IMR-90 (cell line): ENCODE data around the gene SYTL3. TPM values are rescaled to one million over a fixed set of nuclear protein-coding genes. Genes with fewer than 3 reads are reported as not detected.

Source experiments
- ATAC-seq: fragments of 200-7000 bp; cut with Tn5 transposase; 2 replicates; pipeline ENCODE4 v1.9.1; 2020; ENCODE audit warnings: low read depth, mild to moderate bottlenecking, moderate library complexity
- Bru-seq: library from RNA; stranded (reverse); fragments of 400-500 nt; gene quantifications from one replicate; lab custom pipeline; 2021; lab: Mats Ljungman, UMichigan
- BruChase-seq, 2 experiments: library from RNA; stranded (reverse); fragments of 400-500 nt; gene quantifications; one replicate each; lab custom pipeline; 2021; lab: Mats Ljungman, UMichigan
- BruUV-seq: library from RNA; stranded (reverse); fragments of 400-500 nt; replicated peaks from 2 replicates; lab custom pipeline; 2021; lab: Mats Ljungman, UMichigan
- CTCF ChIA-PET: fragments of 300-600 bp; formaldehyde crosslinking; extraction: SDS; loops from one replicate; lab custom pipeline; 2021; ENCODE audit warnings: antibody characterized with exemption; lab: Yijun Ruan, JAX
- POLR2A ChIA-PET: fragments of 300-600 bp; sonication (Branson Sonifier 250); formaldehyde crosslinking; loops from one replicate; lab custom pipeline; 2022; ENCODE audit warnings: antibody characterized with exemption; ENCODE audit not compliant: unreplicated experiment; lab: Charles Lee
- DNase-seq: peaks from one replicate; pipeline ENCODE4 v3.0.0; 2013
- H2AFZ ChIP-seq: replicated peaks from 2 replicates; pipeline ENCODE3; 2013; ENCODE audit warnings: low read length, mild to moderate bottlenecking; ENCODE audit not compliant: poor library complexity
- H2AK5ac ChIP-seq: 2 replicates; pipeline ENCODE4 v1.6.1; 2013; ENCODE audit warnings: low read depth, low read length, inconsistent platforms
- H2AK9ac ChIP-seq: replicated peaks from 2 replicates; pipeline ENCODE3; 2013; ENCODE audit warnings: mild to moderate bottlenecking, low read depth, low read length, moderate library complexity; ENCODE audit not compliant: poor library complexity
- H2BK120ac ChIP-seq: 2 replicates; pipeline ENCODE4 v1.6.1; 2013; ENCODE audit warnings: low read depth, low read length, inconsistent platforms
- H2BK15ac ChIP-seq: 3 replicates; pipeline ENCODE4 v1.6.1; 2013; ENCODE audit warnings: low read depth, low read length, inconsistent platforms
- H2BK20ac ChIP-seq: 2 replicates; pipeline ENCODE4 v1.6.1; 2013; ENCODE audit warnings: low read depth, mild to moderate bottlenecking, inconsistent platforms, low read length, moderate library complexity
- H2BK5ac ChIP-seq: 2 replicates; pipeline ENCODE4 v1.6.1; 2013; ENCODE audit warnings: mild to moderate bottlenecking, low read depth, low read length, inconsistent platforms; ENCODE audit not compliant: poor library complexity, severe bottlenecking
- H3K14ac ChIP-seq: replicated peaks from 2 replicates; pipeline ENCODE4 v1.6.1; 2013; ENCODE audit warnings: low read depth, low read length, inconsistent platforms
- H3K18ac ChIP-seq: 2 replicates; pipeline ENCODE4 v1.6.1; 2013; ENCODE audit warnings: low read depth, low read length, control low read depth
- H3K23ac ChIP-seq: 2 replicates; pipeline ENCODE4 v1.6.1; 2013; ENCODE audit warnings: low read depth, low read length, inconsistent platforms
- H3K27ac ChIP-seq: 2 replicates; pipeline ENCODE4 v1.5.1; 2013; ENCODE audit warnings: mild to moderate bottlenecking, control low read depth, low read length; ENCODE audit not compliant: insufficient read depth
- H3K27me3 ChIP-seq: 2 replicates; pipeline ENCODE4 v1.6.1; 2013; ENCODE audit warnings: low read length; ENCODE audit not compliant: control insufficient read depth, insufficient read depth
- H3K36me3 ChIP-seq: 2 replicates; pipeline ENCODE4 v1.6.1; 2013; ENCODE audit warnings: low read length, mixed read lengths; ENCODE audit not compliant: control insufficient read depth, insufficient read depth
- H3K4ac ChIP-seq: 2 replicates; pipeline ENCODE4 v1.6.1; 2013; ENCODE audit warnings: low read depth, low read length, inconsistent platforms
- H3K4me1 ChIP-seq: 2 replicates; pipeline ENCODE4 v1.6.1; 2013; ENCODE audit warnings: low read length, mixed read lengths; ENCODE audit not compliant: control insufficient read depth, insufficient read depth
- H3K4me2 ChIP-seq: 2 replicates; pipeline ENCODE4 v1.6.1; 2013; ENCODE audit warnings: low read depth, mild to moderate bottlenecking, control low read depth, low read length, moderate library complexity
- H3K4me3 ChIP-seq: 2 replicates; pipeline ENCODE4 v1.5.1; 2013; ENCODE audit warnings: low read depth, mild to moderate bottlenecking, control low read depth, low read length, moderate library complexity; ENCODE audit not compliant: insufficient read depth
- H3K56ac ChIP-seq: 2 replicates; pipeline ENCODE4 v1.6.1; 2013; ENCODE audit warnings: low read length, inconsistent platforms; ENCODE audit not compliant: insufficient read depth; ENCODE audit errors: extremely low read depth
- H3K79me1 ChIP-seq, 2 experiments: 2 replicates each; pipeline ENCODE4 v1.6.1; 2013; ENCODE audit warnings: low read length in 2 of 2, inconsistent platforms in 1 of 2, low read depth in 1 of 2
- H3K9ac ChIP-seq: 2 replicates; pipeline ENCODE4 v1.6.1; 2013; ENCODE audit warnings: low read depth, low read length, control low read depth
- H3K9me1 ChIP-seq: 2 replicates; pipeline ENCODE4 v1.6.1; 2013; ENCODE audit warnings: low read length, inconsistent platforms; ENCODE audit not compliant: insufficient read depth
- H3K9me3 ChIP-seq: 2 replicates; pipeline ENCODE4 v1.6.1; 2013; ENCODE audit warnings: low read length; ENCODE audit not compliant: control insufficient read depth, insufficient read depth
- H4K20me1 ChIP-seq: 2 replicates; pipeline ENCODE4 v1.6.1; 2013; ENCODE audit warnings: low read length, inconsistent platforms; ENCODE audit not compliant: insufficient read depth
- H4K5ac ChIP-seq: 2 replicates; pipeline ENCODE4 v1.6.1; 2013; ENCODE audit warnings: mild to moderate bottlenecking, low read depth, low read length, control low read depth
- H4K8ac ChIP-seq, 2 experiments: 2 replicates each; pipeline ENCODE4 v1.6.1; 2013; ENCODE audit warnings: low read depth in 2 of 2, low read length in 2 of 2, control low read depth in 1 of 2, inconsistent platforms in 1 of 2
- H4K91ac ChIP-seq: 2 replicates; pipeline ENCODE4 v1.6.1; 2013; ENCODE audit warnings: low read depth, low read length, inconsistent platforms; ENCODE audit not compliant: insufficient read depth
- MAZ ChIP-seq: IDR thresholded peaks from 2 replicates; pipeline ENCODE4 v1.6.1; 2012; ENCODE audit warnings: low read depth, mild to moderate bottlenecking, low read length, improper control_type of control experiment, moderate library complexity, borderline replicate concordance
- POLR2A ChIP-seq: IDR thresholded peaks from 2 replicates; pipeline ENCODE4 v1.6.1; 2012; ENCODE audit warnings: mild to moderate bottlenecking, low read depth, low read length
- WGBS, 2 experiments: methylation state at CpG; one replicate each; pipeline versions ENCODE4 v1.1.5 to v1.1.7; 2013; ENCODE audit warnings: missing lambda C conversion rate in 2 of 2; ENCODE audit not compliant: insufficient read length in 1 of 2; ENCODE audit errors: extremely low coverage in 2 of 2; 5-methylcytosine and 5-hydroxymethylcytosine counted together
- dilution Hi-C: fragments of 300-500 bp; cut with HindIII; formaldehyde crosslinking; loops from one replicate; pipeline ENCODE4 v1.14.3; 2018; ENCODE audit warnings: low sequenced_read_pairs; ENCODE audit not compliant: unreplicated experiment
- in situ Hi-C: fragments of 300-500 bp; cut with MboI; formaldehyde crosslinking; loops from 3 replicates; pipeline ENCODE4 v1.14.3; 2019; ENCODE audit warnings: low sequenced_read_pairs, inconsistent platforms, mixed read lengths
- intact Hi-C: fragments of 100-400 bp; cut with micrococcal nuclease; formaldehyde crosslinking; loops from 2 replicates; pipeline ENCODE4 v1.10.0; 2022
- long read RNA-seq: library from polyadenylated mRNA; unstranded; transcript quantifications from one replicate; pipeline ENCODE4 v2.0.0, GENCODE V29; 2021; ENCODE audit not compliant: unreplicated experiment
- polyA plus RNA-seq, 3 experiments: library from polyadenylated mRNA; depleted of rRNA; stranded (reverse); fragments of >200 nt; gene quantifications; 2 replicates each; pipeline ENCODE4 v1.2.3, GENCODE V29; 2012; ENCODE audit warnings: low replicate concordance in 1 of 3
- total RNA-seq: library from RNA; depleted of rRNA; stranded (reverse); fragments of >200 nt; gene quantifications from 2 replicates; pipeline ENCODE4 v1.2.3, GENCODE V29; 2012; rRNA removed

The SYTL3 gene, protein sequence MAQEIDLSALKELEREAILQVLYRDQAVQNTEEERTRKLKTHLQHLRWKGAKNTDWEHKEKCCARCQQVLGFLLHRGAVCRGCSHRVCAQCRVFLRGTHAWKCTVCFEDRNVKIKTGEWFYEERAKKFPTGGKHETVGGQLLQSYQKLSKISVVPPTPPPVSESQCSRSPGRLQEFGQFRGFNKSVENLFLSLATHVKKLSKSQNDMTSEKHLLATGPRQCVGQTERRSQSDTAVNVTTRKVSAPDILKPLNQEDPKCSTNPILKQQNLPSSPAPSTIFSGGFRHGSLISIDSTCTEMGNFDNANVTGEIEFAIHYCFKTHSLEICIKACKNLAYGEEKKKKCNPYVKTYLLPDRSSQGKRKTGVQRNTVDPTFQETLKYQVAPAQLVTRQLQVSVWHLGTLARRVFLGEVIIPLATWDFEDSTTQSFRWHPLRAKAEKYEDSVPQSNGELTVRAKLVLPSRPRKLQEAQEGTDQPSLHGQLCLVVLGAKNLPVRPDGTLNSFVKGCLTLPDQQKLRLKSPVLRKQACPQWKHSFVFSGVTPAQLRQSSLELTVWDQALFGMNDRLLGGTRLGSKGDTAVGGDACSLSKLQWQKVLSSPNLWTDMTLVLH
- total RNA-seq (3.6 and 4.3 TPM in 2 replicates), polyA plus RNA-seq (2012; rRNA removed) (2.8 and 2.9 TPM in 2 replicates), Bru-seq, nascent RNA (percentile 44 among the genes with signal in this experiment), BruChase-seq, experiment 1, labeled RNA remaining after a 6-hour chase (percentile 43 among the genes with signal in this experiment), BruChase-seq, experiment 2, labeled RNA remaining after a 2-hour chase (percentile 40 among the genes with signal in this experiment)
- 1.6 and 2.4 TPM in 2 replicates for polyA plus RNA-seq (2012; cell fraction: cytosol; rRNA removed)
- 3.8 and 6.6 TPM in 2 replicates for polyA plus RNA-seq (2012; cell fraction: nucleus; rRNA removed; ENCODE audit: low replicate concordance)
- long read RNA-seq, partial matches to known transcripts, result 0 of 1 reads
- long read RNA-seq, other reads (novel, unspliced or antisense), result 1 of 1 reads

GRCh38 chr6:158649289-158650143 lies at the start of gene SYTL3:
Gene SYTL3, plus strand, starts transcription at chr6:158650054. Its CDS starts 13,215 bp downstream, at chr6:158663269.
- peak within 1 kb of the TSS; percentile 89 for H2BK20ac ChIP-seq
- peak within 1 kb of the TSS; percentile 96 for H2AK5ac ChIP-seq
- TF ChIP-seq POLR2A (peak; percentile 65), MAZ (no peak)
- DNase-seq, result peak; percentile 82
- H3K4me3 ChIP-seq, result no peak within 1 kb of the TSS
- H4K8ac ChIP-seq, result peak within 1 kb of the TSS; percentile 53 to 83
- H3K9me1 ChIP-seq, result peaks cover 21% of the 10 kb centered on the region
- dilution Hi-C loops, result no loop called here
- ATAC-seq, result no peak
- peak within 1 kb of the TSS; percentile 90 for H4K91ac ChIP-seq
- peak within 1 kb of the TSS; percentile 94 for H3K27ac ChIP-seq
- ChIA-PET POLR2A (no interaction called here), CTCF (interaction anchor here (0.7 to 1.3 kb wide), 3 partner anchors 12 to 435 kb away, joined by 3 to 4 read pairs (median 3); no protein-coding TSS in a partner anchor)
- H2BK15ac ChIP-seq, result peak within 1 kb of the TSS; percentile 88; the same call in 2 of the 3 replicates
- peak within 1 kb of the TSS; percentile 63 for H3K9ac ChIP-seq
- peak within 1 kb of the TSS; percentile 94 for H2BK120ac ChIP-seq
- no peaks in the 10 kb centered on the region for H3K27me3 ChIP-seq
- BruUV-seq, result no TSS peak
- 52% methylated on average over 3 of the region's 15 CpGs; no CpG with 5 or more reads in 1 of the 2 experiments for WGBS, 2 experiments
- H3K36me3 ChIP-seq, result no peaks in the 10 kb centered on the region
- peak within 1 kb of the TSS; percentile 57 for H2AK9ac ChIP-seq
- H3K18ac ChIP-seq, result peak within 1 kb of the TSS; percentile 86
- peak within 1 kb of the TSS; percentile 67 for H3K23ac ChIP-seq
- peaks cover 0 to 26% of the 10 kb centered on the region in 2 experiments; a peak in 2 of 4 replicates for H3K79me1 ChIP-seq
- H2AFZ ChIP-seq, result peak within 1 kb of the TSS; percentile 64
- H3K4ac ChIP-seq, result peak within 1 kb of the TSS; percentile 96
- peak within 1 kb of the TSS; percentile 75 for H2BK5ac ChIP-seq
- peak within 1 kb of the TSS; percentile 91 for H3K14ac ChIP-seq
- peaks cover 28% of the 10 kb centered on the region for H3K4me1 ChIP-seq
- H3K9me3 ChIP-seq, result no peaks in the 10 kb centered on the region
- no peaks in the 10 kb centered on the region for H4K20me1 ChIP-seq
- in situ Hi-C loops, result loop anchor here (25.0 kb wide), 1 partner anchor 1063 kb away; no protein-coding TSS in a partner anchor
- H4K5ac ChIP-seq, result peak within 1 kb of the TSS; percentile 50
- H3K56ac ChIP-seq, result peak within 1 kb of the TSS; percentile 60
- intact Hi-C loops, result no loop called here
- peak within 1 kb of the TSS; percentile 68 for H3K4me2 ChIP-seq
